Transverse colon (tissue), 4 donors: ENCODE results near the gene BANP. TPM values are rescaled to one million over a fixed set of nuclear protein-coding genes. Genes with fewer than 3 reads are reported as not detected.

ENCODE experiments used
- DNase-seq: peaks from one replicate; pipeline ENCODE4 v3.0.0-alpha.2; 2019
- H3K27ac ChIP-seq, 4 donors: fragments of 200-600 bp; sonication (generic); 2 replicates each; pipeline ENCODE4 v1.5.1; 2016 to 2018; ENCODE audit warnings: inconsistent platforms in 4 of 4
- H3K27me3 ChIP-seq: fragments of 200-600 bp; sonication (generic); 2 replicates; pipeline ENCODE4 v1.5.1; 2017; ENCODE audit warnings: inconsistent platforms
- H3K36me3 ChIP-seq, 4 donors: fragments of 200-600 bp; sonication (generic); 2 replicates each; pipeline ENCODE4 v1.5.1; 2017 to 2019; ENCODE audit warnings: inconsistent platforms in 4 of 4
- H3K4me1 ChIP-seq, 4 donors: fragments of 200-600 bp; sonication (generic); 2 replicates each; pipeline ENCODE4 v1.5.1; 2017 to 2020; ENCODE audit warnings: inconsistent platforms in 4 of 4
- H3K4me3 ChIP-seq, 4 donors: fragments of 200-600 bp; sonication (generic); 1 replicate in 1 of 4; 2 replicates in 3 of 4; pipeline versions ENCODE4 v1.5.1 to v1.6.1; 2017 to 2019; ENCODE audit warnings: inconsistent platforms in 4 of 4
- H3K9me3 ChIP-seq, 2 donors: fragments of 200-600 bp; sonication (generic); 2 replicates each; pipeline ENCODE4 v1.5.1; 2017 to 2019; ENCODE audit warnings: inconsistent platforms in 2 of 2
- EP300 ChIP-seq: sonication (generic); formaldehyde crosslinking; IDR thresholded peaks from one replicate; pipeline ENCODE4 v1.6.1; 2017; ENCODE audit warnings: antibody characterized with exemption, low read depth
- POLR2A ChIP-seq: fragments of 450-650 bp; IDR thresholded peaks from one replicate; pipeline ENCODE4 v1.6.1; 2016; ENCODE audit warnings: antibody characterized with exemption, mild to moderate bottlenecking, moderate library complexity
- POLR2AphosphoS5 ChIP-seq, 3 donors: sonication (generic); formaldehyde crosslinking; IDR thresholded peaks; one replicate each; pipeline ENCODE4 v1.6.1; 2016; ENCODE audit warnings: antibody characterized with exemption in 3 of 3
- WGBS, 2 donors: methylation state at CpG; one replicate each; pipeline ENCODE4 v1.1.5; 2018; ENCODE audit warnings: low coverage in 1 of 2; 5-methylcytosine and 5-hydroxymethylcytosine counted together
- in situ Hi-C, 4 donors: fragments of 200-750 bp; cut with MboI; loops; one replicate each; pipeline versions ENCODE4 v1.15.0 to v1.15.1; 2017; ENCODE audit warnings: low sequenced_read_pairs in 3 of 4, low pct_ligation_motif_present in 1 of 4, low pct_unique_long_range_greater_than_20kb in 1 of 4
- intact Hi-C: fragments of 100-400 bp; cut with DNase I; formaldehyde crosslinking; loops from one replicate; pipeline ENCODE4 v1.15.1; 2023; ENCODE audit warnings: low total_unique reads
- total RNA-seq, 4 donors: library from RNA; depleted of rRNA; stranded (reverse); fragments of >200 nt; gene quantifications; one replicate each; pipeline ENCODE4 v1.1.0, GENCODE V29; 2016
- TF ChIP-seq, protein P1 (sequence below), 5 experiments: fragments of 200-600 bp in 3 of 5; fragments of 450-650 bp in 2 of 5; sonication (generic) in 3 of 5; IDR thresholded peaks; 1 replicate in 2 of 5; 2 replicates in 3 of 5; pipeline ENCODE4 v1.5.1; 2016 to 2017; ENCODE audit warnings: antibody characterized with exemption in 5 of 5, inconsistent platforms in 3 of 5, mild to moderate bottlenecking in 2 of 5, moderate library complexity in 1 of 5

BANP gene
- total RNA-seq, 4 donors from 2014 or later = 15.3 to 25.1 (median 18.7) TPM

DNA sequence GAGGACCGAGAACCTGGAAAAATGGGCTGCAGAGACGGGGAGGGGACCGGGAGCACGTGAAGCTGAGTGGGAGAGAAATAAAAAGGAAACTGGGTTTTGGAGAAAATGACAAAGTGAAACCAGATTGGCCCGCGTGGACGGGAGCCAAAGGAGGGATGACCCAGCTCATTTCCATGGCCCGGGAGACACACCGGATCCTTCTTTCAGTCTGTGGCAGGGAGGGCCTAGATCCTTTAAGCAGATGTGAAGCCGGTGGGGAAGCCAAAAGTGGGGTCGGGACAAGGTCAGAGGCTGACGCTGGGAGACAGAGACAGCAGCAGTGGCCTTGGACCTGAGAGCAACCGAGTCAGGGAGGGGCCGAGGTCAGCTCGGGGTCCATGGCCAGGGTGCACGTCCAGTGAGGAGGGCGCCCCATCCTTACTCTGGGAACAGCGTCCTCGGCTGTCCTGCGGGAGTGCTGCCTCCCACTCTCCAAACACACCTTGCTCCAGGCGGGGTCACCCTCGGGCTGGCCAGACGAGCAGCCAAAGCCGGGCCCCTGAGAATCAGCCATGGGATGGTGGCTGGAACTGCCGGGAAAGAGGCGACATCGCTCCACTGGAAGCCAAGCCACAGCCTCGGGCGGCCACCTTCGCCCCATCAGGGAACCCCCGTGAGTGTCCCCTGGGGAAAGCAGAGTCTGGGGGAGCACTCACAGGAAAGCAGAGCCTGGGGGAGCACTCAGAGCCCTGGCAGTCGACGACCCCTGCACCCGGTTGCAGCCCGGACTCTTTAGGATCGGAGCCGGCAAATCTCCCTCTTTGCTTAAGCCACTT, 32.2 kb upstream of the BANP start:
- H3K4me3 ChIP-seq = no peak overlapping the region
- peaks cover 3% of the 10 kb centered on the region for H3K27me3 ChIP-seq
- 64% methylated on average over 37 of the region's 37 CpGs; no CpG with 5 or more reads in 1 of the 2 donors for WGBS, 2 donors
- intact Hi-C loops (no loop called here), in situ Hi-C loops (loop anchor here in 1 of 4 donors (25.0 kb wide), 1 partner anchor 132 kb away; no protein-coding TSS in a partner anchor)
- TF ChIP-seq EP300 (no peak), POLR2A (no peak), POLR2AphosphoS5 (IDR thresholded peaks at IDR 0.05) (no peak)
- TF ChIP-seq, protein P1, sequence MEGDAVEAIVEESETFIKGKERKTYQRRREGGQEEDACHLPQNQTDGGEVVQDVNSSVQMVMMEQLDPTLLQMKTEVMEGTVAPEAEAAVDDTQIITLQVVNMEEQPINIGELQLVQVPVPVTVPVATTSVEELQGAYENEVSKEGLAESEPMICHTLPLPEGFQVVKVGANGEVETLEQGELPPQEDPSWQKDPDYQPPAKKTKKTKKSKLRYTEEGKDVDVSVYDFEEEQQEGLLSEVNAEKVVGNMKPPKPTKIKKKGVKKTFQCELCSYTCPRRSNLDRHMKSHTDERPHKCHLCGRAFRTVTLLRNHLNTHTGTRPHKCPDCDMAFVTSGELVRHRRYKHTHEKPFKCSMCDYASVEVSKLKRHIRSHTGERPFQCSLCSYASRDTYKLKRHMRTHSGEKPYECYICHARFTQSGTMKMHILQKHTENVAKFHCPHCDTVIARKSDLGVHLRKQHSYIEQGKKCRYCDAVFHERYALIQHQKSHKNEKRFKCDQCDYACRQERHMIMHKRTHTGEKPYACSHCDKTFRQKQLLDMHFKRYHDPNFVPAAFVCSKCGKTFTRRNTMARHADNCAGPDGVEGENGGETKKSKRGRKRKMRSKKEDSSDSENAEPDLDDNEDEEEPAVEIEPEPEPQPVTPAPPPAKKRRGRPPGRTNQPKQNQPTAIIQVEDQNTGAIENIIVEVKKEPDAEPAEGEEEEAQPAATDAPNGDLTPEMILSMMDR (IDR thresholded peaks at IDR 0.05) = no peak
- H3K9me3 ChIP-seq = no peaks in the 10 kb centered on the region
- H3K4me1 ChIP-seq = no peaks in the 10 kb centered on the region
- no peaks in the 10 kb centered on the region for H3K36me3 ChIP-seq
- DNase-seq = no peak
- H3K27ac ChIP-seq = no peak overlapping the region

DNA sequence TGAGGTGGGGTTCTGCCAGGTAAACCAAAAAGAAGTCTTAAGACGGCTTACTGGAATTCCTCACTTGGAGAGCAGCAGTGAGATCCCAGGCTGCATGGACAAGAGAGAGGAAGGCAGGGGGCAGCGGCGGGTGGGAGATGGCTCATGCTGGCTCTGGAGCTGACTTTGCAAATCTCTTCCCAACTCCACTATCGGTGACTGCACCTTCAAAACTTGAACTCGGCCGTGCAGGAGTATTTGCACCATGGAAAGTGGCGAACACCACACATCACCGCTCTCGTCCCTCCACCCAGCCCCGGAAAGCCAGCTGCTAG, 31.6 kb upstream of the BANP start:
- in situ Hi-C loops (loop anchor here in 1 of 4 donors (25.0 kb wide), 1 partner anchor 132 kb away; no protein-coding TSS in a partner anchor), intact Hi-C loops (no loop called here)
- H3K36me3 ChIP-seq = no peaks in the 10 kb centered on the region
- no peak overlapping the region for H3K4me3 ChIP-seq
- peaks cover 3% of the 10 kb centered on the region for H3K27me3 ChIP-seq
- DNase-seq = no peak
- TF ChIP-seq, protein P1 (IDR thresholded peaks at IDR 0.05) = no peak
- TF ChIP-seq POLR2A (no peak), EP300 (no peak), POLR2AphosphoS5 (IDR thresholded peaks at IDR 0.05) (no peak)
- WGBS, 2 donors = 74 to 80% methylated on average over 3 to 10 of the region's 10 CpGs
- no peaks in the 10 kb centered on the region for H3K9me3 ChIP-seq
- no peak overlapping the region for H3K27ac ChIP-seq
- no peaks in the 10 kb centered on the region for H3K4me1 ChIP-seq

DNA sequence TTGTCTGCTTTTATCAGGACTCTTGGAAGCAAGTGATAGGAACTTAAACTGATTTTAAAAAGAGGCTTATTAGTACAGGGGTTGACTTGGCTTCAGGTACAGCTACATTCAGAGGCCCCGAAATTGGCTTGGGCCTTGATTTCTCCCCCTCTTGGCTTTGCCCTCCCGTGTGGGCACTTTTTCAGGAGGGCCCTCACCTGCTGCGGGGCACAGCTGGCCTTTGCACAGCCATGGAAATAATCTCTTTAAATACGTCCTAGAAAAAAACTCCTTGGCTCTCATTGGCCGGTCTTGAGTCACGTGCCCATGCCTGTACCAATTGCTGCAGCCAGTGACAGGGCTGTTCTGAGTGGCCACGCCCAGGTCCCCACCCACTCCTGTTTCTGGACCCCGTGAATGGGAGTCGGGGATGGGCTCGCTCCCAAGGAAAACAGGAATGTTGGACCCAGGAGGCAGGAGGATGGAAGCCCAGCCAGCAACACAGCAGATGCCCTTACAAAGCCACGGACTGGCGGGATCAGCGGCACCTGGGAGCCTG, 29.9 kb upstream of the BANP start:
- H3K9me3 ChIP-seq = no peaks in the 10 kb centered on the region
- TF ChIP-seq, protein P1 (IDR thresholded peaks at IDR 0.05) = no peak
- TF ChIP-seq POLR2A = no peak
- no peak for TF ChIP-seq EP300
- TF ChIP-seq POLR2AphosphoS5 (IDR thresholded peaks at IDR 0.05) = no peak
- 74% methylated on average over 13 of the region's 13 CpGs; no CpG with 5 or more reads in 1 of the 2 donors for WGBS, 2 donors
- H3K4me1 ChIP-seq = no peaks in the 10 kb centered on the region
- no peak overlapping the region for H3K4me3 ChIP-seq
- no peak overlapping the region for H3K27ac ChIP-seq
- peaks cover 6% of the 10 kb centered on the region for H3K27me3 ChIP-seq
- in situ Hi-C loops = loop anchor here in 1 of 4 donors (25.0 kb wide), 1 partner anchor 134 kb away; no protein-coding TSS in a partner anchor
- DNase-seq = no peak
- no peaks in the 10 kb centered on the region for H3K36me3 ChIP-seq
- intact Hi-C loops = no loop called here

DNA sequence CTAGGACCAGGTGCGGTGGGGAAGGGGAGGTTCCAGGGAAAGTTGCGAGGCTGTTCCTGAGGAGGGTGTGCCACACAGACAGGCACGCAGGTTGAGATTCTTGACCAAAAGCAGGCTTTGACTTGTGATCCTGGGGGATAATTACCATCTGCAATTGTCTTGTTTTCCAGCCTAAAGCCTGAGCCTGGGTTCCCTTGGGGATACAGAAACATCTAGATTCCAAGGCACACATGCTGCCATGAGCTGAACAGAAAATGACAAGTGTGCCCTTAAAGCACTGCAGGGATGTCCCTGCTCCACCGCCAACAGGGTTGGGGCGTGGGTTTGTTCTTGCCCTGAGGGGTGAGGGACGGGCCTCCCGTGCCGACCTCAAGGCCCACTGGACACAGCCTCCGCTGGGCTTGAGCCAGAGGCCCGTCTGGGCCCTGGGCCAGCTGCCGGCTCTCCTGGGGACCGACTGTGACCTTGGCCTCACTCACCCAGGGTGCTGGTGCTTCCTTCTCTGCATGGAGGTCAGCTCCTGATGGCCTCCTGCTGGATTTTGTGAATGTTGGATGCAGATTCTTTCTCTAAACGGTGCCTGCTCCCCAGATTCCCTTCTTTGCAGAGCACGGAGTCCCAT, 28.9 kb upstream of the BANP start:
- Histone ChIP-seq H3K9me3 (no peaks in the 10 kb centered on the region), H3K27ac (no peak overlapping the region), H3K27me3 (peaks cover 10% of the 10 kb centered on the region), H3K4me1 (no peaks in the 10 kb centered on the region), H3K36me3 (no peaks in the 10 kb centered on the region), H3K4me3 (no peak overlapping the region)
- TF ChIP-seq EP300 = no peak
- no peak for TF ChIP-seq POLR2AphosphoS5 (IDR thresholded peaks at IDR 0.05)
- no peak for TF ChIP-seq POLR2A
- TF ChIP-seq, protein P1 (IDR thresholded peaks at IDR 0.05) = no peak
- WGBS, 2 donors = 61 to 67% methylated on average over 1 to 13 of the region's 14 CpGs
- intact Hi-C loops (no loop called here), in situ Hi-C loops (loop anchor here in 1 of 4 donors (25.0 kb wide), 1 partner anchor 135 kb away; no protein-coding TSS in a partner anchor)
- no peak for DNase-seq
